Activated naive CD8-positive, alpha-beta T cell treated with anti-CD3 and anti-CD28 coated beads for 36 hours (primary cell): ENCODE measurements around the gene DDX10. TPM values are rescaled to one million over a fixed set of nuclear protein-coding genes. Genes with fewer than 3 reads are reported as not detected.
A peak's percentile ranks its signal among the peaks of the same experiment; 100 is the strongest.
"Not testable (repeated sequence)": the region's sequence is repeated elsewhere in the genome, so short reads cannot be mapped to it uniquely, and the experiment has no call there.

Source experiments
- DNase-seq: peaks from one replicate; pipeline ENCODE4 v3.0.0; 2021
- H3K27ac Mint-ChIP-seq: one replicate; pipeline ENCODE4 v1.8.0; 2022; ENCODE audit warnings: mild to moderate bottlenecking, moderate library complexity, mixed read lengths
- H3K27me3 Mint-ChIP-seq: one replicate; pipeline ENCODE4 v1.8.0; 2022; ENCODE audit warnings: mild to moderate bottlenecking, mixed read lengths
- H3K36me3 Mint-ChIP-seq: one replicate; pipeline ENCODE4 v1.8.0; 2021; ENCODE audit warnings: mild to moderate bottlenecking, mixed read lengths
- H3K4me1 Mint-ChIP-seq: one replicate; pipeline ENCODE4 v1.8.0; 2021; ENCODE audit warnings: mixed read lengths
- H3K4me3 Mint-ChIP-seq: one replicate; pipeline ENCODE4 v1.8.0; 2022; ENCODE audit warnings: mild to moderate bottlenecking, moderate library complexity, mixed read lengths
- H3K9me3 Mint-ChIP-seq: one replicate; pipeline ENCODE4 v1.8.0; 2022; ENCODE audit warnings: mixed read lengths
- total RNA-seq, 2 experiments: library from RNA; stranded (reverse); gene quantifications; one replicate each; pipeline ENCODE4 v1.2.3, GENCODE V29; 2021

Gene DDX10
- total RNA-seq, 2 experiments from 2014 or later, result 55.7 to 56.0 TPM

DNA sequence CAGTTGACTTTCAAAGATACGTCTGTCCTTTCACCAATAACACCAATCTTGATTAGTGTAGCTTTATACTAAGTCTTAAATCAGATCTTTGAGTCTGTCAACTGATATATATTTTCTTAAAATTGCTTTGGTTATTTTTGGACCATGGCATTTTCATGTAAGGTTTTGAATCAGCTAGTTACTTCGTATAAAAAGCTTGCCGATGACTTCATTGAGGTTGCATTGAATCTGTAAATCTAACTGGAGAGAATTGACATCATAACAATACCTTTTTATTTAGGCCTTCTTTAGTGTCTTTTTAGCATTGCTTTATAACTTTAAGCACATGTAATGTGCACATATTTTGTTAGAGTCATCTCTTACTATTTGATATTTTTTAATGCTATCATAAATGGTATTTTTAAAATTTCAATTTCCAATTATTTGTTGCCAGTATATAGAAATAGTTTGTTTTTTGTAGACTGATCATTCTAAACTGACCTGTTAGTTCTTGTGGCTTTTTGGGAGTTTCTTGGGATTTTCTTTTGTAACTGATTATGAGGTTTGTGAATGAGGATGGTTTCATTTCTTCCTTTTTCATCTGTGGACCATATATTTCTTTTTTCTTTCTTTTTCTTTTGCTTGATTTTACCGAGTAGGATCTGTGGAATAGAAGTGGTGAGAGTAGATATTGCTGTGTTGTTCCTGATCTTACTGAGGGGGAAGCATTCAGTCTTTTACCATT lies 61.4 kb downstream of the DDX10 start:
- Mint-ChIP-seq H3K27me3 (no peaks in the 10 kb centered on the region), H3K36me3 (peaks cover 61% of the 10 kb centered on the region), H3K9me3 (peaks cover 4% of the 10 kb centered on the region), H3K4me1 (peaks cover 32% of the 10 kb centered on the region), H3K27ac (no peak overlapping the region), H3K4me3 (no peak overlapping the region)
- DNase-seq, result no peak

DNA sequence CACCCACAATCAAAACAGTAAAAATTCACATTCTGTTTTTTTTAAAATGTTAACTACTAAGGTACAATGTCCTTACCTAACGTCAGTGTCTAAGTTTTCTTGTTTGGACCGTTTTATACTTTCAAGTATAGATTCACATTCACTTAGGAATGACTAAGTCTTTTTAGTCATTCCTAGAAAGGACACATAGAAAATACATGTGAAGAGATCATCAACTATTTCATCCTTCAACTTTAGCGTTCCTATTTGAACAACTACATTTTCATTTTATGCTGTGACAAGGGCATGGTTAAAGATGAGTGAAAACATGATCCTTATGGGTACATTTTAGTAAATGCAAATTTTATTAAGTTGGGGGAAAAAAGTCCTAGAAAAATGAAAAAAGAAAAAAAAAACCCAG lies 62.8 kb downstream of the DDX10 start:
- H3K27me3 Mint-ChIP-seq, result no peaks in the 10 kb centered on the region
- H3K27ac Mint-ChIP-seq, result no peak overlapping the region
- H3K9me3 Mint-ChIP-seq, result peaks cover 4% of the 10 kb centered on the region
- H3K4me1 Mint-ChIP-seq, result peaks cover 36% of the 10 kb centered on the region
- H3K4me3 Mint-ChIP-seq, result no peak overlapping the region
- H3K36me3 Mint-ChIP-seq, result peaks cover 64% of the 10 kb centered on the region
- no peak for DNase-seq

DNA sequence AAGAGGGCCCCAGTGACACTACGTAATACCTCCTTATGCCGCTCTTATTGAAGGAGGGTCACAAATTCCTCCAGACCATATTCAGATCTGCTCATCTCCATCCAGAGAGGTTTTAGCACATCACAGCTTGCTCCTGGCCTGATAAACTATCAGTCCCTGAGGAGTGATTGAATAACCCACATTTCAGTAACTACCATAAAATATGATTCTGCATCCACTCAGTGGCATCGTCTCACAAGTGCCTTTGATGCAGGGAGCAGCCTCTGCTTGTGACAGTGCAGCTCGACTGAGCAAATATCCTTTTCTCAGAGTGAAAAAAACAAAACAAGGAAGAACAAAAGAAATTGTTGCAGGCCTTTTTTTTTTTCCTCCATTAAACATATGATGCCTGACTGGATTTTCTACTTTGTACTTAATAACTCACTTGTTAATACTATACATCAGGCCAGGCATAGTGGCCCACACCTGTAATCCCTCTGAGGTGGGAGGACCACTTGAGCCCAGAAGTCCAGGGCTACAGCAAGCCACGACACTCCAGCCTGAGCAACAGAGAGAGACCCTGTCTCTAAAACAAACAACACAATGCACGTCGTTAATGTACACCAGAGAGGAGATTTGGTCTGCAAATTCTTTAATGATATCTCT lies 64.5 kb downstream of the DDX10 start:
- Mint-ChIP-seq H3K36me3 (peaks cover 63% of the 10 kb centered on the region), H3K27me3 (no peaks in the 10 kb centered on the region), H3K4me3 (no peak overlapping the region), H3K27ac (no peak overlapping the region), H3K9me3 (peaks cover 6% of the 10 kb centered on the region), H3K4me1 (peaks cover 50% of the 10 kb centered on the region)
- no peak for DNase-seq

DNA sequence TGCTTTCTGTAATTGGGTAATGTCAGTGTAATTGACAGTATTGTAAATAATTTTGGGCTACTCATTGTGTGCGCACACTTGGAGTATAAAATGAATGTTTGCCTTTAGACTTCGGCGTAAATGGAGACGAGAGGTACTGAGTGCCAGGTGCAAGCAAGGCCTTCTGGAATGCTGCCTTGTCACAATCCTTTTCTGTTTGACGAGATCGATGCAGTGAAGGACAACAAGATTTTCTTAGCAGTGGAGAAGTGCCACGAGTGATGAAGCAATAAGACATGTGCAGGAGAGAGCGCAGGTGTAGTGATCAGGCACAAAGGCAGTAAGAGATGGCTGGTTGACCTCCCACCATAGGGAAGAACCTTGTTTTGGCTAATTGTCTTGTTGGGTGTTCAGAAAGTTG lies 67.5 kb downstream of the DDX10 start:
- H3K4me3 Mint-ChIP-seq, result no peak overlapping the region
- peaks cover 49% of the 10 kb centered on the region for H3K4me1 Mint-ChIP-seq
- DNase-seq, result no peak
- peaks cover 57% of the 10 kb centered on the region for H3K36me3 Mint-ChIP-seq
- peak overlapping the region; percentile 13 for H3K27ac Mint-ChIP-seq
- H3K9me3 Mint-ChIP-seq, result peaks cover 2% of the 10 kb centered on the region
- H3K27me3 Mint-ChIP-seq, result no peaks in the 10 kb centered on the region

DNA sequence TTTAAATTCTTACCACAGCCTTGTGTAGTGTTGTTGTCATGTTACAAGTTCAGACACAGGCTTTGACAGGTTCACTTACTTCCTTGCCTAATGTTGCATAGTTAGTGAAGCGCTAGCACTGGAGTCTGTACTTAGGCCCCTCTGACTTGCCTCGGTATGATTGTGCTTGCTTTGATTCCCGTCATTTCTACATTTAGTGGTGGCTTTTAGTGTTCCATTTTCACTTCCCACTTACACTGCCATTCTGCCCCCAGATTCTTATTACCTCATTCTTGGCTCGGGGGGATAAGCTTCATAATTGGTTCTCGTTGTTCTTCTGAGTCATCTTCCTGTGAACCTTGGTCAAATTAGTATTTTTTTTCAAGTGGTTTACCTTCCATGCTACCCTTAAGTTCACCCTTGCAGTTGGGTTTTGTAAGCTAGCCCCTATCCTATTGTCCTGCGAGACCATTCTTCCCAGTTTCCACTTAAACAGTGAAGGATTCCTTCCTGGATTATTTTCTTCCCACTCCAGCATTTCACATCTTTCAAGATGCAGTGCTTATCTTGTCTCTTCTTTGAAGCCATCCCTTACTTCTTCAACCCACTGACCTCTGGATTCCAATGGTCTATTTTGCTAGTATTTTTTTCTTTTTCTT lies 68.7 kb downstream of the DDX10 start:
- no peaks in the 10 kb centered on the region for H3K27me3 Mint-ChIP-seq
- peaks cover 58% of the 10 kb centered on the region for H3K36me3 Mint-ChIP-seq
- H3K27ac Mint-ChIP-seq, result peak overlapping the region; percentile 89
- H3K4me1 Mint-ChIP-seq, result peaks cover 45% of the 10 kb centered on the region
- peaks cover 2% of the 10 kb centered on the region for H3K9me3 Mint-ChIP-seq
- peak; percentile 45 for DNase-seq
- H3K4me3 Mint-ChIP-seq, result peak overlapping the region; percentile 16

DNA sequence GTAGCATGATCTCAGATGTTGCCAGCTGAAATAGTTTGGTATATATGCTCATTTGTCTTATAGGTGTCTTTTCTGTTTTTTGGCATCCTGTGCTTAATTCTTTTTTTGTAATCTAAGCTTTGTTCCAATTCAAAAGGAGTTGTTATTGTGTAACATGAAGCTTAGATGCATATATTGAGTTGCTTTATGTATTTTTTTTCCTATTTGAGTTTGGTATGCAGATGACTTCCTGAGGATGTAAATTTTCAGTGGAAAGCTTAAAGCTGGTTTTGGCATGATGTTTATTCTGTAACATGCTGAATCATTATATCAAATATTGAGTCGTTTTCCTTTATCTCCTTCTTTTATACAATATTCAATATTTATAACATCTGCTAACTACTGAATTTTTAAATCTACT lies 69.4 kb downstream of the DDX10 start:
- no peak for DNase-seq
- no peak overlapping the region for H3K4me3 Mint-ChIP-seq
- H3K9me3 Mint-ChIP-seq, result peaks cover 2% of the 10 kb centered on the region
- H3K27ac Mint-ChIP-seq, result peak overlapping the region; percentile 89
- H3K36me3 Mint-ChIP-seq, result peaks cover 58% of the 10 kb centered on the region
- H3K4me1 Mint-ChIP-seq, result peaks cover 39% of the 10 kb centered on the region
- H3K27me3 Mint-ChIP-seq, result no peaks in the 10 kb centered on the region

DNA sequence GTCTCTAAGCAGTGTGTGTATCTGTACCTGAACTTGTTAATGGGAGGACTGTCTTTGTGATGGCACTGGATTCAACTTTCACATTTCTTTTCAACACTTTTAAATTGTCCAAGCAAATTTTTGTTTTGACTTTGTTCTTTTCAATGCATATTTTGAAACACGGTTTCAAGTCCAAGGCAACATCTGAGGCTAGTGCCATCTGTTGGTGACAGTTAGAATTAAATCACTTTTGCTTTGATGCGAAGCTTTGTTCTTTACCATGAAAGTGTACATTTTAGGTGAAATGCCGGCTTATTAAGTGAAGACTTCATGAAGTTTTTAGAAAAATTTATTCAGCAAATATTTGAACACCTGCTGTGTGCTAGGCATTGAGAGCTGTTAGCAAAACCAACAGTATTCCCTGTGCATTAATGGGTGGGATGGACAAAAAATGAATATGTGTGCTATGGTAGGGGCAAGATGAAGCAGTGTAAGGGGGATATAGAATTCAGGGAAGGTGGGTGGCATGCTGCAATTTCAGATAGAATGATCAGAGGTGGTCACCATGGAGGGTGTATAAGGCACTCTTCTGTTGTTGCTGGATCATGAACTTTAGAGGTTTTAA lies 70.2 kb downstream of the DDX10 start:
- DNase-seq, result no peak
- peaks cover 32% of the 10 kb centered on the region for H3K4me1 Mint-ChIP-seq
- H3K9me3 Mint-ChIP-seq, result peaks cover 3% of the 10 kb centered on the region
- no peak overlapping the region for H3K27ac Mint-ChIP-seq
- H3K36me3 Mint-ChIP-seq, result peaks cover 57% of the 10 kb centered on the region
- no peaks in the 10 kb centered on the region for H3K27me3 Mint-ChIP-seq
- H3K4me3 Mint-ChIP-seq, result no peak overlapping the region

DNA sequence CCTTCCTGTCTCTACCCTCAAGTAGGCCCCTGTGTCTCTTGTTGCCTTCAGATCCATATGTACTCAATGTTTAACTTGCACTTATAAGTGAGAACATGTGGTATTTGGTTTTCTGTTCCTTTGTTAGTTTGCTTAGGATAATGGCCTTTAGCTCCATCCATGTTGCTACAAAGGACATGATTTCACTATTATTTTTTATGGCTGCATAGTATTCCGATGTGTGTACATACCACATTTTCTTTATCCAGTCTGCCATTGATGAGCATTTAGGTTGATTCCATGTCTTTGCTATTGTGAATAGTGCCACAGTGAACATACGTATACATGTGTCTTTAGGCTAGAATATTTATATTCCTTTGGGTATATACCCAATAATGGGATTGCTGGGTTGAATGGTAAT lies 75.3 kb downstream of the DDX10 start:
- H3K27me3 Mint-ChIP-seq, result not testable (repeated sequence)

DNA sequence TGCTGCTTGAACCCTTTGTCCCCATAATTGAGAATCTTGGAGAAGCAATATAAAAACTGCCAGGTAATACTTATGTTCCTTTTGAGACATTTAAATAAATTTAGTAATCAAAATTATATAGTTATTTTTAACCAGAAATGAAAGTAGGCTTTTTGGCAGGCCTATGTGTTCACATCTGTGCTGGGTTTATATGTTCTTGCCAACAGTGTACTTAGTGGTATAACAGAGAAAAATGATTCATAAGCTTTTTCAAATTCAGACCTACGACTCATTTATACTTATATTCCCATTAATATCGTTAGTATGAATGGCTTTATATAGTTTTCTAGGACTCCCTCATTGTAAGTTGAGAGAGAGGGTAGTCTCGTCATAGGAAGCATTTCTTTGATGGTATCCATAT lies 79.0 kb downstream of the DDX10 start:
- no peaks in the 10 kb centered on the region for H3K4me1 Mint-ChIP-seq
- no peak for DNase-seq
- H3K36me3 Mint-ChIP-seq, result peaks cover 46% of the 10 kb centered on the region
- peaks cover 15% of the 10 kb centered on the region for H3K9me3 Mint-ChIP-seq
- no peak overlapping the region for H3K27ac Mint-ChIP-seq
- H3K27me3 Mint-ChIP-seq, result no peaks in the 10 kb centered on the region
- H3K4me3 Mint-ChIP-seq, result no peak overlapping the region

More for the DNA sequence above, 75.3 kb downstream of the DDX10 start:
- Mint-ChIP-seq H3K9me3 (peaks cover 15% of the 10 kb centered on the region), H3K36me3 (peaks cover 45% of the 10 kb centered on the region)
- H3K4me3 Mint-ChIP-seq, DNase-seq, H3K27ac Mint-ChIP-seq, H3K4me1 Mint-ChIP-seq: not testable (repeated sequence)

DNA sequence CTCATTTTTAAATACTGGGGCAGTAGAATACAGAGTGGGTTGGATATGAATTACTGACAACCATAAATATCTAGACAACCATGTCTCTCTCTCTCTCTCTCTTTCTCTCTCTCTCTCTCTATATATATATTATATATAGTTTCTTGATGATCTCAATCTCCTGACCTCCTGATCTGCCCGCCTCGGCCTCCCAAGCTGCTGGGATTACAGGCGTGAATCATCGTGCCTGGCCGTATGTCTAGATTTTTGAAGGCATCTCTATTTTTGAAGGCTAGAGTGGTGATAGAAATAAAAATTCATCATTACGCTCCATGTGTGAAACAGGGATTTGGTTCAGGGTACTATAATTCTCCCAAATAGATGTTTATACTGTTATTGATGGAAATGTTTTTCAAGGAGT lies 84.1 kb downstream of the DDX10 start:
- H3K36me3 Mint-ChIP-seq, result peaks cover 27% of the 10 kb centered on the region
- no peak overlapping the region for H3K4me3 Mint-ChIP-seq
- H3K27ac Mint-ChIP-seq, result no peak overlapping the region
- H3K4me1 Mint-ChIP-seq, result peaks cover 18% of the 10 kb centered on the region
- H3K9me3 Mint-ChIP-seq, result no peaks in the 10 kb centered on the region
- DNase-seq, result no peak
- H3K27me3 Mint-ChIP-seq, result no peaks in the 10 kb centered on the region

DNA sequence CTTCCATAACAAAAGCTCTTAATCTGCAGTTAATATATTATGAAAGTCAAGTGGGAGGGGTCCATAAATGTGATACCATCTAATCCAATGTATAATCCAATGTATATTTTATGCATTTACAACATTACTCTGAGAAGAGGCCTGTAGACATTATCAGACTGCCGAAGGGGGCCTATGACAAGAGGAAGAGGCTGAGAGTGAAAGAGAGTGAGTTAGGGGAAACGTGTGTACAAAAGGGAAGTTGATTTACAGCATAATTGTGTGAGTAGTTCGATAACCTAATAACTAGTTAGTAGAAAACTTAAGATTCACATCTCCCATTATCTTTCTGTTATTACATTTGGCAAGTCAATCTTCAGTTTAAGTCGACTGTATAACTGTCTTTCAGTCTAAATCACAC lies 86.6 kb downstream of the DDX10 start:
- no peaks in the 10 kb centered on the region for H3K9me3 Mint-ChIP-seq
- H3K27ac Mint-ChIP-seq, result peak overlapping the region; percentile 1
- peaks cover 22% of the 10 kb centered on the region for H3K4me1 Mint-ChIP-seq
- H3K4me3 Mint-ChIP-seq, result no peak overlapping the region
- H3K36me3 Mint-ChIP-seq, result peaks cover 22% of the 10 kb centered on the region
- DNase-seq, result no peak
- H3K27me3 Mint-ChIP-seq, result no peaks in the 10 kb centered on the region

DNA sequence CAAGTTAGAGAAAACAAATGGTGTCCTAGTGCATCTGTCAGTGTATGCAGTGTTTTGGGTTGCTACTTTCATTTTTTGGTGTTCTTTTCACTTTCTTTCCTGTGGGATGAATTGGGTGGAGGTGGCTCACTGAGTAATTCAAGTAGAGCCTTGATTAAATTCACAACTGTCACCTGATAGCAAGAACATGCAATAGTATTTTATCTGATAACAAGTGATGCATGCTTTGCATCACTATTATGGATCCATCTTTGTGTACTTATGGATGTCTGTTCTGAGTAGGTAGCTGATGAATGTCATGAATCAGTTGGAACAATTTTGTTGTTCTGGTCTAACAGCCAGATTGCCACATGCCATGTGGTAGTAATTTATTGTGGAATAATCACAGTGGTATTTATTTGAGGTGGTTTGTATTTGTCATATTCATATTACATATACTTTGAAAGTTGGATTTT lies 87.5 kb downstream of the DDX10 start:
- Mint-ChIP-seq H3K36me3 (peaks cover 23% of the 10 kb centered on the region), H3K27ac (no peak overlapping the region)

DNA sequence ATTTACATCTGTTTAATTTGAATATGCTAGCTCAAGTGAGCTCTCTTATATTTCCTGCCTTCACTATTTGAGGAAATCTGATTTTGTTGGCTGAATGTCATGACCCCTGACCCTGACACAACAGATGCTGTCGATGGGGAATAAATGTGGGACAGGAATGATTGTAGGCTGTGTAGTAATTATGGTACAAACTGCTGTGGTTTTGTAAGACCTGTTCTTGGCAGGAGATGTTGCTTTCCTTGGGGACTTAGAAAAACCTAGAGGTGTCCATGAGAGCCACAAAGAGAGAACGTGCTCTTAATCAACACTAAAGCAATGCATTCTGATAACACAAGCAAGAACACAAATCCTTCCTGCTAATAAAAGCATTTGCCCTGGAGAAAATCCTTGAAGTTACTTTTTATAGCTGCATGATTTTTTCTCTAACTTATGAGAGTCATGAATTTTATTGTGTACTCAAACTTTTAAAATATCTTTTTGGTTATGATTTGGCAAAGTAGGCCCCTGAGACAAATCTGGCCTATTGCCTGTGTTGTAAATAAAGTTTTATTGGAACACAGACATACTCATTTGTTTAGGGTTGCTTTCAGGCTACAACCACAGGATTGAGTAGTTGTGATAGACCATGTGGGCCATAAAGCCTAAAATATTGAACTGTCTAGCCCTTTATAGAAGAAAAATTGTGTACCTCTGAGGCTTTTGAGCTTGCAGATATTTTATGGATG lies 90.2 kb downstream of the DDX10 start:
- no peaks in the 10 kb centered on the region for H3K27me3 Mint-ChIP-seq
- peaks cover 25% of the 10 kb centered on the region for H3K4me1 Mint-ChIP-seq
- DNase-seq, result no peak
- H3K27ac Mint-ChIP-seq, result no peak overlapping the region
- H3K4me3 Mint-ChIP-seq, result no peak overlapping the region
- peaks cover 2% of the 10 kb centered on the region for H3K9me3 Mint-ChIP-seq
- H3K36me3 Mint-ChIP-seq, result peaks cover 19% of the 10 kb centered on the region

More for the DNA sequence above, 87.5 kb downstream of the DDX10 start:
- DNase-seq, result no peak
- no peaks in the 10 kb centered on the region for H3K27me3 Mint-ChIP-seq
- peaks cover 2% of the 10 kb centered on the region for H3K9me3 Mint-ChIP-seq
- peaks cover 24% of the 10 kb centered on the region for H3K4me1 Mint-ChIP-seq
- H3K4me3 Mint-ChIP-seq, result no peak overlapping the region

DNA sequence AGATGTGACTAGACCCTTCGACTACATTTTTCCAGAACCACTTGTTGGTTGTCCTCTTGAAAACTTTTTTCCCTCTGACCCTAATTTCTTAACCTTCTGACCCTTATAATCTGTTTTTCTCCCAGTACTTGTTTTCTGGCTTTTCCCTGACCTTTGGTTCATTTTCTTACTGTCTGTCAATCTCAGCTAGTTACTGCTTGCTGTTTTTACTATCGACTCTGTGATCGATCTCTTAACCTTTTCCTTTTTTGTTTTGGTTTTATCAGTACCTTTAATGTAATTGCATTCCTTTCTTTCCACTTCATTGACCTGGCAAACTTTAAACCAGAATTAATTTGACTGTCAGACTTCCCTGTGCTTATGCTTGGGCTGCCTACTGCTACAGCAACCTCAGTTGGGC lies 92.8 kb downstream of the DDX10 start:
- no peak for DNase-seq
- H3K27ac Mint-ChIP-seq, result no peak overlapping the region
- H3K27me3 Mint-ChIP-seq, result no peaks in the 10 kb centered on the region
- peaks cover 8% of the 10 kb centered on the region for H3K36me3 Mint-ChIP-seq
- peaks cover 2% of the 10 kb centered on the region for H3K9me3 Mint-ChIP-seq
- no peak overlapping the region for H3K4me3 Mint-ChIP-seq
- H3K4me1 Mint-ChIP-seq, result peaks cover 15% of the 10 kb centered on the region

DNA sequence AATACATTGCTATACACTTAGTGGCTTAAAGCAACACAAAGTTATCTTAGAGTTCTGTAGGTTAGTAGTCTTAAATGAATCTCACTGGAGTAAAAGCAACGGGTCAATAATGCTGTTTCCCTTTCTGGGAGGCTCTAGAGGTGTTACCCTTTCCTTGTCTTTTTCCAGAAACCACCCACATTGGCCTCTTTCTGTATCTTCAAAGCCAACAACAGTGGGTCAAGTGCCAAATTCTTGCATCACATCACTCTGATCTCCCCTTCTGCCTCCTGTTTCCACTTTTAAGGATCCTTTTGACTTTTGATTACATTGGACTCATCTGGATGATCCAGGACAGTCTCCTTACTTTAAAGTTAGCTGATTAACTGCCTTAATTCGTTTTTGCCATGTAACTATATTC lies 93.6 kb downstream of the DDX10 start:
- no peak for DNase-seq
- H3K27ac Mint-ChIP-seq, result no peak overlapping the region
- H3K36me3 Mint-ChIP-seq, result peaks cover 11% of the 10 kb centered on the region
- peaks cover 16% of the 10 kb centered on the region for H3K4me1 Mint-ChIP-seq
- H3K9me3 Mint-ChIP-seq, result peaks cover 2% of the 10 kb centered on the region
- H3K4me3 Mint-ChIP-seq, result no peak overlapping the region
- H3K27me3 Mint-ChIP-seq, result no peaks in the 10 kb centered on the region
